ENCODE measurements around the gene DDX42. TPM values are rescaled to one million over a fixed set of nuclear protein-coding genes. Genes with fewer than 3 reads are reported as not detected.

DDX42 gene
- total RNA-seq, 4 donors from 2014 or later: 80.4 to 93.9 (median 84.3) TPM

DNA sequence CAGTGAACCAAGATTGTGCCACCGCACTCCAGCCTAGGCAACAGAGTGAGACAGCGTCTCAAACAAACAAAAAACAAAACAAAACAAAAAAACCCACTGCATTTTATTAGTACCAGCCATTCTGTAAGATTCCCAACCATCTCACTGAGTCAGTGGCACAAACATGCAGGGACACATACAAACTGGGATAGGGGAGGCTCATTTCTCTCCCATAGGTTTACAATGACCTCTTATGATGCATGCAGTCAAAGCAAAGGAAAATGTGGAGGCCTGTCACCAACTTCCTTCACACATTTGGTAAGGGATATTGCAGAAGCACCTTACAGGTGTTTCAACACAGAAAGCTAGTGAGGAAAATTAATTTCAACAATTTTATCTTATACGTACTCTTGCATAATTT lies 19.9 kb upstream of the DDX42 start:
- Histone ChIP-seq H3K4me1 (no peaks in the 10 kb centered on the region), H3K27me3 (no peaks in the 10 kb centered on the region), H3K9me3 (no peaks in the 10 kb centered on the region), H3K4me3 (no peak overlapping the region), H3K36me3 (peaks cover 40 to 98% (median 89%) of the 10 kb centered on the region in 4 donors), H3K27ac (replicated peaks in 1 of 4) (no peak overlapping the region)
- intact Hi-C loops (cut with DNase I): no loop called here
- TF ChIP-seq, protein P1, sequence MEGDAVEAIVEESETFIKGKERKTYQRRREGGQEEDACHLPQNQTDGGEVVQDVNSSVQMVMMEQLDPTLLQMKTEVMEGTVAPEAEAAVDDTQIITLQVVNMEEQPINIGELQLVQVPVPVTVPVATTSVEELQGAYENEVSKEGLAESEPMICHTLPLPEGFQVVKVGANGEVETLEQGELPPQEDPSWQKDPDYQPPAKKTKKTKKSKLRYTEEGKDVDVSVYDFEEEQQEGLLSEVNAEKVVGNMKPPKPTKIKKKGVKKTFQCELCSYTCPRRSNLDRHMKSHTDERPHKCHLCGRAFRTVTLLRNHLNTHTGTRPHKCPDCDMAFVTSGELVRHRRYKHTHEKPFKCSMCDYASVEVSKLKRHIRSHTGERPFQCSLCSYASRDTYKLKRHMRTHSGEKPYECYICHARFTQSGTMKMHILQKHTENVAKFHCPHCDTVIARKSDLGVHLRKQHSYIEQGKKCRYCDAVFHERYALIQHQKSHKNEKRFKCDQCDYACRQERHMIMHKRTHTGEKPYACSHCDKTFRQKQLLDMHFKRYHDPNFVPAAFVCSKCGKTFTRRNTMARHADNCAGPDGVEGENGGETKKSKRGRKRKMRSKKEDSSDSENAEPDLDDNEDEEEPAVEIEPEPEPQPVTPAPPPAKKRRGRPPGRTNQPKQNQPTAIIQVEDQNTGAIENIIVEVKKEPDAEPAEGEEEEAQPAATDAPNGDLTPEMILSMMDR (IDR thresholded peaks at IDR 0.05): no peak
- no peak for TF ChIP-seq EP300 (IDR thresholded peaks at IDR 0.05)
- no peak for TF ChIP-seq POLR2AphosphoS5 (IDR thresholded peaks at IDR 0.05)
- TF ChIP-seq POLR2A (IDR thresholded peaks at IDR 0.05; ENCODE audit: low read depth): no peak
- no peak for DNase-seq (ENCODE audit: extremely low spot score)
- 89% methylated on average over 3 of the region's 3 CpGs for WGBS

DNA sequence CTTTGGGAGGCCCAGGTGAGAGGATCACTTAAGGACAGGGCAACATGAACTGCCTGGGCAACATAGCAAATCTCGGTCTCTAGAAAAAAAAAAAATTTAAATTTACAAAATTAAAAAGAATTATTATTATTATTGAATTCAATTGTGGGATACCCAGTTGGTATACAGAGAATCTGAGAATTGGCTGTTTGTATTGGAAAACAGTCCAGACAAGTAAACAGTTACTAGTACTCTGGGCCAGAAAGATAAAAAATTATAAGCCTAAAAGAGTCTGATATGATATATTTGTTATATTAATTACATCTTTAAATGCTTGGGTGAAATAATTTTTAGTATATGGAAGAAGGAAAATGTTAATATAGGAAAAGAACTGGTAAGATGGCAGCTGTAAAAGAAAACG lies 15.5 kb upstream of the DDX42 start:
- 94% methylated on average over 2 of the region's 2 CpGs for WGBS
- no peak for TF ChIP-seq POLR2AphosphoS5 (IDR thresholded peaks at IDR 0.05)
- TF ChIP-seq, protein P1 (IDR thresholded peaks at IDR 0.05): no peak
- TF ChIP-seq EP300 (IDR thresholded peaks at IDR 0.05): no peak
- TF ChIP-seq POLR2A (IDR thresholded peaks at IDR 0.05; ENCODE audit: low read depth): no peak
- H3K4me1 ChIP-seq: no peaks in the 10 kb centered on the region
- no peak overlapping the region for H3K27ac ChIP-seq (replicated peaks in 1 of 4)
- no peaks in the 10 kb centered on the region for H3K9me3 ChIP-seq
- intact Hi-C loops (cut with DNase I): no loop called here
- no peaks in the 10 kb centered on the region for H3K27me3 ChIP-seq
- peaks cover 44 to 98% (median 85%) of the 10 kb centered on the region in 4 donors for H3K36me3 ChIP-seq
- no peak overlapping the region for H3K4me3 ChIP-seq
- DNase-seq (ENCODE audit: extremely low spot score): no peak

DNA sequence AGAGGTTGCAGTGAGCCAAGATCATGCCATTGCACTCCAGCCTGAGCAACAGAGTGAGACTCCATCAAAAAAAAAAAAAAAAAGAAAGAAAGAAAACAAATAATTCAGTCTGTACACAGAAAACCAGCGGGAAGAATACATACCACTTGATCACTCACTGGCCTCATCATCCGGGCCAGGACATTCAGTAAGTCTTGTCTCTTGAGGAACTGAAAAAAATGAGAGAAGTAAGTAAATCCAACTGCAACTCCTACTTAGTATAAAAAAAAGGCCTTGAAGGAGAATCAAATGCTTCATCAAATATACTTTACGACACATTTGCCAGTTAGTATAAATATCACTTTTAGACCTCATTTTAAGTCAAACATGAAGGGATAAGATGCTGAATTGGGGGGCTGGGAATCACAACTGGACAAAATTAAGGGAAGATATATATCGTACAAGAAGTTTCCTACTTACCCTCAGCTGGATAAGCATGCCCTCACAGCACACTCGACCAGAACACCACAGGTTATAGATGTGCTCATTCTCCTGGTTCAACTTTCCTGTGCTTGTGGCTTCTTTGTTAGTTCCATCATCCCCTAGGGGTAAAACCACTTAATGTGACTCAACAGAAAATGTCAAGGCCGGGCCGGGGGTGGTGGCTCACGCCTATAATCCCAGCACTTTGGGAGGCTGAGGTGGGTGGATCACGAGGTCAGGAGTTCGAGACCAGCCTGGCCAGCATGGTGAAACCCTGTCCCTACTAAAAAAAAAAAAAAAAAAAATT lies 13.0 kb upstream of the DDX42 start:
- H3K36me3 ChIP-seq: peaks cover 39 to 96% (median 77%) of the 10 kb centered on the region in 4 donors
- intact Hi-C loops (cut with DNase I): no loop called here
- H3K4me1 ChIP-seq: peaks cover 0 to 8% (median 0%) of the 10 kb centered on the region in 4 donors
- H3K4me3 ChIP-seq: no peak overlapping the region
- 84% methylated on average over 10 of the region's 10 CpGs for WGBS
- DNase-seq (ENCODE audit: extremely low spot score): no peak
- no peaks in the 10 kb centered on the region for H3K9me3 ChIP-seq
- no peaks in the 10 kb centered on the region for H3K27me3 ChIP-seq
- TF ChIP-seq POLR2AphosphoS5 (IDR thresholded peaks at IDR 0.05) (no peak), POLR2A (IDR thresholded peaks at IDR 0.05; ENCODE audit: low read depth) (no peak), EP300 (IDR thresholded peaks at IDR 0.05) (no peak)
- TF ChIP-seq, protein P1 (IDR thresholded peaks at IDR 0.05): no peak
- no peak overlapping the region for H3K27ac ChIP-seq (replicated peaks in 1 of 4)

DNA sequence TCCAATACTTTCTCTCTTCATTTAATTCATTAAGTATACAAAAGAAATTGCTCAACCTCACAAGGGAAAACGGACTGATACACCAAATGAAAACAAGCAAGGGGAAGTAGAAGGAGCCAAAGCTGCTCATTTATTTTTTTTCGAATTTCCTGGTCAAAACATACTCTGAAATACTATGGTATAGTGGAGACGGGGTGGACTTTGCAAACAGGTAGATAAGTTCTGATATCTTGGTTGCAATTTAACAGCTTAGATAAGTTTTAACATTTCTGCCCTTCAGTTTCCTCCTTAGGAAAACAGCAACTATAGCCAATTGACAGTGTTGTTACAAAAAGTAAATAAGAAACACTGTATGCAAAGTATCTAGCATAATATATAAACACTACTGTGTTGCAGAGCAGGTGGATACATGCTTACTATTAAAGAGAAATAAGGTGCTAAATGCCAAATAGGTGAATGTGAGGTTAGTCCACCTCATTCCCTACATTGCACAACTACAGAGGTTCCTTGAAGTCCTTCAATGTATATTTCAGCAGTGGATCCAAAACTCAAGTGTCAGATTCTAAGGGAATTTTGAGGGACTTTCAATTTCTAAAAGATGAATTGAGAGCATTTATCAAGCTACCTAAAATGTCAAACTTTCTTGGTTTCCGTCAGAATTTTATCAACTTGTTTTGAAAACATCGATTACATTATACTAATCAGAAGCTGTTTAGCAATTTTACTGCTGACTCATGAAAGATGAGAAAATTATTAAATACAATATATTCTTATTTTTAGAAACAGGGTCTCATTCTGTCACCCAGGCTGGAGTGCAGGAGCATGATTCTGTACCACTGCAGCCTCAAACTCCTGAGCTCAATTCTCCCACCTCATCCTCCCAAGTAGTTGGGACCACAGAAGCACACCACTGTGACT lies 11.6 kb upstream of the DDX42 start:
- Histone ChIP-seq H3K9me3 (no peaks in the 10 kb centered on the region), H3K36me3 (peaks cover 31 to 81% (median 64%) of the 10 kb centered on the region in 4 donors), H3K27me3 (no peaks in the 10 kb centered on the region), H3K4me1 (peaks cover 0 to 8% (median 0%) of the 10 kb centered on the region in 4 donors), H3K4me3 (no peak overlapping the region), H3K27ac (replicated peaks in 1 of 4) (no peak overlapping the region)
- DNase-seq (ENCODE audit: extremely low spot score): no peak
- 87% methylated on average over 5 of the region's 5 CpGs for WGBS
- TF ChIP-seq POLR2AphosphoS5 (IDR thresholded peaks at IDR 0.05) (no peak), POLR2A (IDR thresholded peaks at IDR 0.05; ENCODE audit: low read depth) (no peak), EP300 (IDR thresholded peaks at IDR 0.05) (no peak)
- TF ChIP-seq, protein P1 (IDR thresholded peaks at IDR 0.05): no peak
- intact Hi-C loops (cut with DNase I): no loop called here

Data from esophagus muscularis mucosa (tissue), 4 donors.